HG03432 (cell line): ENCODE measurements around the gene ALDH1A1.

Source experiments
- ATAC-seq: cut with Tn5 transposase; IDR thresholded peaks from one replicate; pipeline ENCODE4 v1.9.1; 2021; ENCODE audit warnings: mild to moderate bottlenecking, moderate library complexity; ENCODE audit not compliant: unreplicated experiment

ALDH1A1 gene

GRCh38 chr9:72858089-72858912 is 94.6 kb downstream of the ALDH1A1 start:
- ATAC-seq, result no peak

GRCh38 chr9:72857624-72857996 is 95.2 kb downstream of the ALDH1A1 start:
- no peak for ATAC-seq

- peak; percentile 61 for ATAC-seq
Observed at GRCh38 chr9:72856972-72857623, 95.8 kb downstream of the ALDH1A1 start.

DNA sequence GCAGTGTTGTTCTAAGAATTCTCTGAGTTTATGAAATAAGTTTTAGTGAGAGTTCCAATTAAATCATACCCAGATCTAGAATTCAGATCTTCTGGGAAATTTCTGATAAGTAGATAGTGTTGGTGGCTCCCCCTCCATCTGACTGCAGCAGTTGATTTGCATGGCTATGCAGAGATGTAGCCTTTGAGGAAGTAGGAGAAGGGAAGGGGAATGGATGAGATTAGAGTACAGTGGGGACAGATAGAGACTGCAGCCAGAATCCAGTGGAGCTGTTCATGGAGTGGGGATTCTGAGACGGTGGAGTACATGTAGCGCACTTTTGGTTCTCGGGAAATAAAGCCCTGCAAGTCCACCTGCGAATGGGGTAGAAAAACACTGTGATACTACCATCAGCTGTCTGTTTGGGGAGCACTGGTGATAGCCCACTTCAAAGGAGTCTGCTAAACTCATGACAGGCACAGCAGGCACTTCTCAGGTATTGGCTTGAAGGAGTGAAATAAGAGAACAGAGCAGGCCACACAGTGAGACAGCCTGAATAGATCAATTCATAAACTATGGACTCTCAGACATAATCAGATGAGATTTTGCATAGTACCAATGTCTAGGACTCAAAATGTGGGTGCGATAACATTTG is 96.8 kb downstream of the ALDH1A1 start:
- ATAC-seq, result no peak

DNA sequence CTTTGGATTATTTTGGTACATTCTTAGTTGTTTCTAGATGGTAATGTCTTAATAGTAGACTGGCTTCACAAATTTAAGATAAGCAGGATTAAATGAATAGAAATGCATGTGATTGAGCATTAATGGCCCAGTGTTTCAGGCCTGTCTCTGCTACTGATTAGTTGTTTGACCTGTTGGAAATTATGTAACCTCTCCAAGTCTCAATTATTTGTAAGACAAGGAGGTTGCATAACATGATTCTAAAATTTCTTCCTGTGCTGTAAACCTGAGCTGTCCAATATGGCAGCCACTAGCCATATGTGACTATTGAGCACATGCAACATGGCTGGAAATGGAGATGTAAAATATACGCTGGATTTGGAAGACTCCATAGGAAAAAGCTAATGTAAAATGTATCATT is 97.5 kb downstream of the ALDH1A1 start:
- no peak for ATAC-seq
